ENCODE data around the gene MSL1. TPM values are rescaled to one million over a fixed set of nuclear protein-coding genes. Genes with fewer than 3 reads are reported as not detected.

The MSL1 gene
- total and polyA plus RNA-seq, 8 donors, result 21.0 to 105 (median 33.5) TPM

DNA sequence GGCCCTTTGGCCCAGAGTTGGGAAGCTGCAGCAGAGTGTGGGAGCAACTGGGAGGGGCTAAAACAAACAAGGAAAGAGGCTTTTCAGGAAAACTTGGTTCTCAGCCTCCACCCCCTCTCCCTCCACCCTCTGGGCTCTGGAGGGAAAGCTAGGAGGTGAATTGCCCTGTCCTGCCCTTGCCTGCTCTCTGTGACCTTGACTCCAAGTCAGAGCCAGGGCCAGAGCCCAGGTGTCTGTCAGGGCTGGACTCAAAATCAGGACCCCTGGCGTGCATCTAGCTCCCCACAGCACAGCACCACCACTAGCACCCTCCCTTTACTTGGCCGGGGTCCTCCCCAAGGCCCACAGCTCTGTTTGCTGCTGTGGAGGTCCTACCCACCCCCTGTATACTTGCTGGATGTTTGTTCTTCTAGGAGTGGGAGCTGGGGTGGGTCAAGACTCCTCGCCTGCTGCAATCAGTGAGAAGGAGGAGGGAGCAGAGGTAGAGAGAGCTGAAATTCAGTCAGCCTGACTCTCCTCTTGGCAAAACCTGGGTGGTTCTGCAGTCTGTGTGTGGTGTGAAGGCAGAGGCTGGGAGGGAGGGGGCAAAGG, 18.6 kb upstream of the MSL1 start:
- WGBS, 2 donors, result 39 to 41% methylated on average over 3 of the region's 3 CpGs
- H3K9me3 ChIP-seq, result no peaks in the 10 kb centered on the region
- H3K36me3 ChIP-seq, result no peaks in the 10 kb centered on the region
- intact Hi-C loops (cut with DNase I), result no loop called here
- no peak overlapping the region for H3K4me3 ChIP-seq
- peak in 2 of 6 donors; percentile 40 to 62 for DNase-seq
- TF ChIP-seq, protein P1, sequence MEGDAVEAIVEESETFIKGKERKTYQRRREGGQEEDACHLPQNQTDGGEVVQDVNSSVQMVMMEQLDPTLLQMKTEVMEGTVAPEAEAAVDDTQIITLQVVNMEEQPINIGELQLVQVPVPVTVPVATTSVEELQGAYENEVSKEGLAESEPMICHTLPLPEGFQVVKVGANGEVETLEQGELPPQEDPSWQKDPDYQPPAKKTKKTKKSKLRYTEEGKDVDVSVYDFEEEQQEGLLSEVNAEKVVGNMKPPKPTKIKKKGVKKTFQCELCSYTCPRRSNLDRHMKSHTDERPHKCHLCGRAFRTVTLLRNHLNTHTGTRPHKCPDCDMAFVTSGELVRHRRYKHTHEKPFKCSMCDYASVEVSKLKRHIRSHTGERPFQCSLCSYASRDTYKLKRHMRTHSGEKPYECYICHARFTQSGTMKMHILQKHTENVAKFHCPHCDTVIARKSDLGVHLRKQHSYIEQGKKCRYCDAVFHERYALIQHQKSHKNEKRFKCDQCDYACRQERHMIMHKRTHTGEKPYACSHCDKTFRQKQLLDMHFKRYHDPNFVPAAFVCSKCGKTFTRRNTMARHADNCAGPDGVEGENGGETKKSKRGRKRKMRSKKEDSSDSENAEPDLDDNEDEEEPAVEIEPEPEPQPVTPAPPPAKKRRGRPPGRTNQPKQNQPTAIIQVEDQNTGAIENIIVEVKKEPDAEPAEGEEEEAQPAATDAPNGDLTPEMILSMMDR (IDR thresholded peaks at IDR 0.05), result no peak
- H3K27me3 ChIP-seq, result no peaks in the 10 kb centered on the region
- H3K27ac ChIP-seq, result peak overlapping the region; percentile 47 to 68 (median 65)
- peaks cover 35 to 38% (median 37%) of the 10 kb centered on the region in 3 donors for H3K4me1 ChIP-seq
- no peak for FAIRE-seq
- ATAC-seq, result no peak

DNA sequence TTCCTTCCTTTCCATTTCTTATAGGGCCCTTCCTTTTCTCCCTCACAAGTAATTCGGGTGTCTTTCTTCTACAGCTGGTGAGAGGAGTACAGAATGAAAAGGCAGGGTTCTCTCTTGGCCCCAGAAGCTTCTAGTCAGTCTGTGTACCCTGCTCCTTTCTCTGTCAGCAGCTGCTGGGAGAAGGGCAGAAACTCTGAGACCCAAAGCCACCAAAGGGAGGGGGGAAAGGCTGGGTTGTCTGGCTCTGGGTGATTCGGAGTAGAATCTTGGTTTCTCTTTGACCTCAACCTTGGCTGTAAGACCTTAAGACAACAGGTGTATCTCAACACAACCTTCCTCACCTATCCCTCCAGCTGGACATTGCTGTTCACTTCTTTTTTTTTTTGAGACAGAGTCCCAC, 18.1 kb upstream of the MSL1 start:
- no peaks in the 10 kb centered on the region for H3K9me3 ChIP-seq
- no peaks in the 10 kb centered on the region for H3K27me3 ChIP-seq
- intact Hi-C loops (cut with DNase I), result no loop called here
- H3K4me3 ChIP-seq, result no peak overlapping the region
- TF ChIP-seq, protein P1 (IDR thresholded peaks at IDR 0.05), result no peak
- H3K27ac ChIP-seq, result peak overlapping the region; percentile 47 to 68 (median 65)
- FAIRE-seq (no peak), ATAC-seq (no peak), DNase-seq (peak in 1 of 6 donors; percentile 7)
- no peaks in the 10 kb centered on the region for H3K36me3 ChIP-seq
- 31 to 39% methylated on average over 2 of the region's 2 CpGs for WGBS, 2 donors
- H3K4me1 ChIP-seq, result peaks cover 33 to 42% (median 38%) of the 10 kb centered on the region in 3 donors

DNA sequence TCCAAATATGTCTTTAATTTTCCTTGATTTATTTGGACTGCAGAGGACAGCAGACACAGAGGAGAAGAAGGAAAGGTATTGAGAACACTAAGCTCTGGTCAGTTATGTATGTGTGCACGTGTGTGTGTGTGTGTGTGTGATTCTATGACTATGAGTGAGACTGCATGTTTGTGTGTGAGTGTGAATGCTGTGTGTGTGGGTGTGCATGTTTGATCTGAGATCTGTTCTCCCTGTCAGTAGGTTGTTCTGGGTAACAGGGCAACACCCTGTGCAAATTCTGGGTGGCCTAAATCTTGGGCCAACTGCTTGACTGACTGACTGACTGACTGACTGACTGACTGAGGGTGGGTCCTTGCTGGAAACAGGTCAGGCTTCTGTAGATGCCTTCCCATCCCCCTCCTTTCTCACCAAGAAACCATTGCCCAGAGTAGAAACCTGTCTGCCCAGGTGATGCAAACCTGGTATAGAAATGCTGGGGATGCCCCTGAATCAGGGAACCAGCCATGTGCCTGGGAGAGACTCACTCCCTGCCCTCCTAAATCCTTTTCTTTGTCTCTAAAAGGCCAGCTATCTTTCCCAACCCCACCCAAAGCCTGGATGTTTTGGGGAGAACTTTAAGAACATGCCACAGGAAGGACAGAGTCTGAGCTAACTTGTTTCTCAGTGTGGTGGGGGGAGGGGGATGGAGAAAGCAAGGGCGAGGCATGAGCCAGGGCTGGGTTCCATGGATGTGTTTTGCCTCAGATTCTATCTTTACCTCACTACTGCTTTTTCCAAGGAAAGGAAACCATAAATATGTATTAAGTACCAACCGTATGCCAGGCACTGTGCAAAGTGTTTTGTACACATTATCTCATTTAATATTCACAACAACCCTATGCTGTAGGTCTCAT, 16.9 kb upstream of the MSL1 start:
- H3K36me3 ChIP-seq, result no peaks in the 10 kb centered on the region
- H3K4me3 ChIP-seq, result no peak overlapping the region
- 71 to 75% methylated on average over 3 of the region's 3 CpGs for WGBS, 2 donors
- no peaks in the 10 kb centered on the region for H3K27me3 ChIP-seq
- no peaks in the 10 kb centered on the region for H3K9me3 ChIP-seq
- TF ChIP-seq, protein P1 (IDR thresholded peaks at IDR 0.05), result no peak
- H3K27ac ChIP-seq, result no peak overlapping the region
- intact Hi-C loops (cut with DNase I), result no loop called here
- peaks cover 41 to 50% (median 45%) of the 10 kb centered on the region in 3 donors for H3K4me1 ChIP-seq
- ATAC-seq, result no peak
- no peak for FAIRE-seq
- DNase-seq, result peak in 1 of 6 donors; percentile 7

DNA sequence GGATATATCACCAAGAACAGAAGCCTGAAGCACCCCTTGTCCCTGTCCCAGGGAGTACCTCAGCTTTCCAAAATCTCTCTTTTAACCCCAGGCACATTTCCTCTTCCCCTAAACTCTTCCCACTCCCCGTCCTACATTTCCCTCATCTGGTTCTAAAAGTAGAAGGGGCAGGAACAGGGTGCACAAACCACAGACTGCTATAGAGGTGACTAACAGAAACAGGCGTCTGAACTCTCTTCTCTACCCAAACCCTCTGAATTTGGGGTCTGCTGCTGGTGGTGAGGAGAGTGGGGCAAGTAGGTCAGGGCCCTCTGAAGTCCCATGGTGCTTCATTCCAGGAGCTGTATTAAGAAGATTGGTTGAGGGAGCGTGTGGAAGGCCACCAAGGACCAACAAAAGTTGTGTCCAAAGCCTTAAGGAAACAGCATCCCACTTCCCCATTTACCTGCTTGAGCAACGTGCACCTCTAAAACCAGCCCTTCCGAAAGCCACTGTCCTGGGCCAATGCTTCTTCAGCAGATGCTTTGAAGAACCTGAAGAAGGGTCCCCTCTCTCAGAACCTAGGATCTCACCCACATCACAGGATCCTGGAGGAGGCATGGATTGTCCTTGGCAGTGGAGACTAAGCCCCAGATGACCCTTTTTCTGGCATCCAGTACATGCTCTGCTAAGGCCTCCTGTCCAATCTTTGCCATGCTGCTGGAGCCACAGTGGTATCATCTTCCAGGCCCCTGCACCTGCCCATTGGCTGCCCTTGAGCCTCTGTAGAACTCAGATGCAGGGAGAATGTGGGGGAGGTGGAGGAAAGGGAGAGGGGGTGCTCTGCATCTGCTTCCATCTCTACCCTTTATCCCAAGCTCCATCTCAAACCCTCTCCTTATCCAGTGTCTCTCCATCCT, 15.7 kb upstream of the MSL1 start:
- TF ChIP-seq, protein P1 (IDR thresholded peaks at IDR 0.05), result no peak
- peaks cover 54 to 58% (median 57%) of the 10 kb centered on the region in 3 donors for H3K4me1 ChIP-seq
- no peaks in the 10 kb centered on the region for H3K36me3 ChIP-seq
- intact Hi-C loops (cut with DNase I), result no loop called here
- FAIRE-seq (no peak), ATAC-seq (no peak), DNase-seq (peak in 1 of 6 donors; percentile 10)
- H3K27me3 ChIP-seq, result no peaks in the 10 kb centered on the region
- no peaks in the 10 kb centered on the region for H3K9me3 ChIP-seq
- H3K27ac ChIP-seq, result peak overlapping the region in 1 of 4 donors; percentile 19
- no peak overlapping the region for H3K4me3 ChIP-seq
- 85 to 89% methylated on average over 5 of the region's 5 CpGs for WGBS, 2 donors

Measured in pancreas (tissue), 10 donors.